ENCODE results near the gene PRKCSH. TPM values are rescaled to one million over a fixed set of nuclear protein-coding genes. Genes with fewer than 3 reads are reported as not detected.

The PRKCSH gene
- total RNA-seq, 1 experiment from 2014 or later = 431 TPM

GRCh38 chr19:11447347-11448262 is 12.2 kb downstream of the PRKCSH start:
- Histone ChIP-seq H3K23me2 (ENCODE audit: insufficient read length, low read depth, low read length, poor library complexity, severe bottlenecking) (no peaks in the 10 kb centered on the region), H3K27me3 (ENCODE audit: insufficient read depth, low read length) (no peaks in the 10 kb centered on the region), H3K56ac (ENCODE audit: insufficient read length, low read depth, low read length) (no peak overlapping the region), H3K4ac (ENCODE audit: low read depth, low read length) (no peak overlapping the region), H2AK5ac (ENCODE audit: insufficient read length, low read length) (no peak overlapping the region), H2AFZ (ENCODE audit: low read length) (no peak overlapping the region), H3T11ph (ENCODE audit: low read length) (no peak overlapping the region), H2BK120ac (ENCODE audit: low read depth, low read length, poor library complexity, severe bottlenecking) (no peak overlapping the region), H4K8ac (replicated peaks; ENCODE audit: insufficient read length, low read depth, low read length) (no peak overlapping the region), H3K4me1 (ENCODE audit: insufficient read depth, low read length) (no peaks in the 10 kb centered on the region), H2BK12ac (ENCODE audit: insufficient read length, low read depth, low read length) (no peak overlapping the region), H4K20me1 (ENCODE audit: control insufficient read depth, insufficient read depth, insufficient read length) (no peaks in the 10 kb centered on the region), H4K5ac (ENCODE audit: insufficient read length, low read depth, low read length) (no peak overlapping the region), H2BK15ac (ENCODE audit: low read depth, low read length) (no peak overlapping the region), H2BK5ac (ENCODE audit: insufficient read length, low read length) (no peak overlapping the region), H3K27ac (ENCODE audit: insufficient read length, low read depth, low read length) (no peak overlapping the region), H2BK20ac (ENCODE audit: low read depth, low read length, poor library complexity, severe bottlenecking) (no peak overlapping the region), H3K79me1 (ENCODE audit: insufficient read depth, low read depth, low read length, poor library complexity, severe bottlenecking) (no peaks in the 10 kb centered on the region), H3K23ac (ENCODE audit: insufficient read length, low read depth, low read length) (no peak overlapping the region), H3K14ac (ENCODE audit: insufficient read depth, low read length) (no peak overlapping the region), H3K9me3 (ENCODE audit: control insufficient read depth, low read depth, low read length) (no peaks in the 10 kb centered on the region), H3K79me2 (ENCODE audit: insufficient read depth, low read length) (no peaks in the 10 kb centered on the region), H3K18ac (ENCODE audit: insufficient read length, low read depth, low read length) (no peak overlapping the region), H3K9ac (ENCODE audit: extremely low read depth, insufficient read length, low read length) (no peak overlapping the region), H3K4me2 (ENCODE audit: insufficient read depth, insufficient read length, low read length) (no peak overlapping the region), H4K91ac (ENCODE audit: insufficient read length, low read depth, low read length) (no peak overlapping the region)
- no peak overlapping the region for H3K27ac Mint-ChIP-seq
- H3K4me3 Mint-ChIP-seq = no peak overlapping the region
- H3K36me3 Mint-ChIP-seq (ENCODE audit: insufficient read depth in 1 of 3, low read depth in 3 of 3) = peaks cover 9 to 54% (median 52%) of the 10 kb centered on the region in 3 experiments; a peak in 6 of 7 replicates
- TF ChIP-seq CTCF (conservative IDR thresholded peaks at IDR 0.05) = no peak
- no peaks in the 10 kb centered on the region for H3K27me3 Mint-ChIP-seq (ENCODE audit: low read depth)
- H3K4me1 Mint-ChIP-seq = peaks cover 9 to 18% of the 10 kb centered on the region in 2 experiments
- no CpG with 5 or more reads among the region's 35 CpGs for WGBS (ENCODE audit: extremely low coverage, insufficient read length, low lambda C conversion rate)
- no peaks in the 10 kb centered on the region; a peak in 1 of 5 replicates for H3K9me3 Mint-ChIP-seq
- DNase-seq = no peak

Measured in H9 (cell line).